DND-41 (cell line): Measurements from ENCODE around the gene BMP2K.

Experiments
- CTCF ChIP-seq: IDR thresholded peaks from 2 replicates; pipeline ENCODE4 v1.5.1; 2012; ENCODE audit warnings: borderline replicate concordance, low read length, moderate library complexity, mild to moderate bottlenecking; ENCODE audit not compliant: poor library complexity, severe bottlenecking; ENCODE audit errors: extremely low read depth
- EZH2 ChIP-seq: IDR thresholded peaks from 3 replicates; pipeline ENCODE4 v1.6.1; 2012; ENCODE audit warnings: borderline replicate concordance, low read depth, mild to moderate bottlenecking, moderate library complexity, low read length, inconsistent platforms; ENCODE audit not compliant: severe bottlenecking

DNA sequence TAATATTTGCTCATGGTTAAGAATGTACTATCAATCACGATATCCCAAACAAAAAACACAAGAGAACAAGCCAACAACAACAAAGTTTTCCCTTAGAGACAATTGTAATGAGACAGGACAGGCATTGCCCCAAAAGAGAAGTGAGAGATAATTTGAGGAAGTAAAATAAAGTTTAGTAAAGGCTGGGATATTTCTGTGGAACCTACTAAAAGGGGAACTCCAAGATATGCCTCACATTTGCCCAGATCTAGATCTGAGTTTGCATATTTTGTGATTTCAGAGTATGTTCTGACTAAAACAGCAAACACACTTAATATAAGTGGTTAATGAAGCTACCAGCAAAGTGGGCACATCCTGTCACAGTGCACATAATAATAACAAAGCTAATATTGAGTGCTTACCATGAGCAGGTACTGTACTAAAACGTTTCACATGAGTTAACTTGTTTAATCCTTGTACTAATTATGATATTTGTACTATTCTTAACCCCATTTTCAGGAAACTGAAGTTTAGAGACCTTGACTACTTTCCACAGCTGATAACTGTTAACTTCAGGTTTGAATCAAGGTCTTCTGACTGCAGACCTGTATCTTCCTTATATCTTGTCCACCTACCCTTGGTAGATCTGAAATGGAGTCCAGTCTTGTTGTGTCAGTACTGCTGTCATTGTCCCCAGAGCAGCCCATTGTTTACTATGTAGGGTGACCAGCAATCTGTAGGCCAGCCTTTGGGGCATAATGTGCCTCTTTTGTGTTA lies 26.0 kb upstream of the BMP2K start:
- TF ChIP-seq EZH2 = no peak
- no peak for TF ChIP-seq CTCF
